ENCODE measurements around the gene SLC12A2. TPM values are rescaled to one million over a fixed set of nuclear protein-coding genes. Genes with fewer than 3 reads are reported as not detected.

SLC12A2 gene
- total and polyA plus RNA-seq, 7 donors, result 1.7 to 25.8 (median 11.7) TPM

DNA sequence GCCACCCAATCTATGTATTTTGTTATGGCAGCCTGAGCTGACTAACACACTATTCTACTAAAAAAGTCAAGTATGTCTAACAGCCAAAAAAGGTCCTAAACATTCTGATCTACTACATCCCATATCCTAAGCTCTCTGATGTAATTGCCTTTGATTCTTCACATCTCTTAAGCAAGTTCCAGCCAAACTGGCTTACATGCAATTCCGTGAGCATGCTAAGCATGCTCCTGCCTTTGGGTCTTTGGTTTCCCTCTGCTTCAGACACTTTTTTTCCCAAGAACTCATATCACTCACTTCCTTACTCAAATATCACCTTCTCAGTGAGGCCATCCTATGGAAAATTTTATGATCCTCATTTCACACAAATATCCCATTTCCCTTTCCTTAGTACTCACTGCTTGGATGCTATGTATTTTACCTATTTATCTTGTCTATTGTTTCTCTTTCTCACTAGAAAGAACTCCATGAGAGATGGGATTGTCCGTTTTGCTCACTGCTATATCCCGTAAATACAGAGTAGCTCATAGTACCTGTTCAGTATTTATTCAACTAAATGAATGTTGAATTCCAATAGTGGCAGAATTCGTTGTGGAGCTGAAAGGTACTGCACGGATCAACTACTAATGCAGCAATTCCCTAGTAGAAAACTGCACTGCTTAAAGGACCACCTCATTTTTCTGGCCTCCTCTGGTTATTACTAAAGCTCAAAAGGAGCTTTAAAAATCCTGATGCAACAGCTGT is 2.3 kb upstream of the SLC12A2 start:
- peak overlapping the region; percentile 89 for H3K4me3 ChIP-seq
- TF ChIP-seq, protein P1, sequence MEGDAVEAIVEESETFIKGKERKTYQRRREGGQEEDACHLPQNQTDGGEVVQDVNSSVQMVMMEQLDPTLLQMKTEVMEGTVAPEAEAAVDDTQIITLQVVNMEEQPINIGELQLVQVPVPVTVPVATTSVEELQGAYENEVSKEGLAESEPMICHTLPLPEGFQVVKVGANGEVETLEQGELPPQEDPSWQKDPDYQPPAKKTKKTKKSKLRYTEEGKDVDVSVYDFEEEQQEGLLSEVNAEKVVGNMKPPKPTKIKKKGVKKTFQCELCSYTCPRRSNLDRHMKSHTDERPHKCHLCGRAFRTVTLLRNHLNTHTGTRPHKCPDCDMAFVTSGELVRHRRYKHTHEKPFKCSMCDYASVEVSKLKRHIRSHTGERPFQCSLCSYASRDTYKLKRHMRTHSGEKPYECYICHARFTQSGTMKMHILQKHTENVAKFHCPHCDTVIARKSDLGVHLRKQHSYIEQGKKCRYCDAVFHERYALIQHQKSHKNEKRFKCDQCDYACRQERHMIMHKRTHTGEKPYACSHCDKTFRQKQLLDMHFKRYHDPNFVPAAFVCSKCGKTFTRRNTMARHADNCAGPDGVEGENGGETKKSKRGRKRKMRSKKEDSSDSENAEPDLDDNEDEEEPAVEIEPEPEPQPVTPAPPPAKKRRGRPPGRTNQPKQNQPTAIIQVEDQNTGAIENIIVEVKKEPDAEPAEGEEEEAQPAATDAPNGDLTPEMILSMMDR (IDR thresholded peaks at IDR 0.05), result peak; percentile 10
- no peaks in the 10 kb centered on the region for H3K27me3 ChIP-seq (ENCODE audit: insufficient read depth in 3 of 3, low read length in 2 of 3)
- no peak for ATAC-seq
- no peak for DNase-seq
- WGBS, 3 donors, result 50 to 70% (median 52%) methylated on average over 5 of the region's 5 CpGs
- peaks cover 0 to 6% of the 10 kb centered on the region in 2 donors for H3K36me3 ChIP-seq (ENCODE audit: insufficient read depth in 1 of 2, low read depth in 1 of 2)
- peak overlapping the region; percentile 96 for H3K27ac ChIP-seq
- peaks cover 24% of the 10 kb centered on the region for H3K4me1 ChIP-seq
- no peaks in the 10 kb centered on the region for H3K9me3 ChIP-seq
- intact Hi-C loops (cut with DNase I), result loop anchor here (5.0 to 10.0 kb wide), 4 partner anchors 116 to 524 kb away; no protein-coding TSS in a partner anchor

DNA sequence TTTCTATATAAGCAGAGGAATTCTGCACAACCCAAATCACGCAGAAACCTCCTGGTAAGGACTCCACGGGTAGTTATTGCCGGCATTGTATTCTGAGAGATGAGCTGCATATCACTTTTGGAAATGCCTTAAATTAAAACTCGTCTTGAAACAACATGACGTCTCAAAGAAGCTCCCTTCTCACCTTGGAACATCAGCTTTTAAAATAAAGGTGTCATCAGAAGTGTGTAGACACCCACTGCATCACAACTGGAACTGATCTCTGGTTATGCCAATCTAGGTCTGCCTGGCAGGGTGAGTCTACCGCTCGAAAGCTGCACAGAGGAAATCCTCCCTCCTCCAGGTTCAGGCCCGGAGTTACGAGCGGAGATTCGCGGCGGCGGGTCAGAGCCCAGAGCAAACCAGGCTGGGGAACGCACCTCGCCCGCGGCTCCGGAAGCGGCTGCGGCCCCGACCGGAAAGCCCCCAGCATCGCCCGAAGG is 974 bp upstream of the SLC12A2 start:
- Histone ChIP-seq H3K27ac (peak overlapping the region; percentile 96), H3K9me3 (no peaks in the 10 kb centered on the region), H3K4me3 (peak overlapping the region; percentile 89), H3K27me3 (ENCODE audit: insufficient read depth in 3 of 3, low read length in 2 of 3) (no peaks in the 10 kb centered on the region), H3K36me3 (ENCODE audit: insufficient read depth in 1 of 2, low read depth in 1 of 2) (no peaks in the 10 kb centered on the region), H3K4me1 (peaks cover 31% of the 10 kb centered on the region)
- DNase-seq (no peak), ATAC-seq (peak; percentile 40 to 55 (median 49))
- 0 to 1% (median 1%) methylated on average over 25 of the region's 25 CpGs for WGBS, 3 donors
- intact Hi-C loops (cut with DNase I), result loop anchor here (5.0 to 10.0 kb wide), 4 partner anchors 115 to 525 kb away; no protein-coding TSS in a partner anchor
- TF ChIP-seq, protein P1 (IDR thresholded peaks at IDR 0.05), result no peak

DNA sequence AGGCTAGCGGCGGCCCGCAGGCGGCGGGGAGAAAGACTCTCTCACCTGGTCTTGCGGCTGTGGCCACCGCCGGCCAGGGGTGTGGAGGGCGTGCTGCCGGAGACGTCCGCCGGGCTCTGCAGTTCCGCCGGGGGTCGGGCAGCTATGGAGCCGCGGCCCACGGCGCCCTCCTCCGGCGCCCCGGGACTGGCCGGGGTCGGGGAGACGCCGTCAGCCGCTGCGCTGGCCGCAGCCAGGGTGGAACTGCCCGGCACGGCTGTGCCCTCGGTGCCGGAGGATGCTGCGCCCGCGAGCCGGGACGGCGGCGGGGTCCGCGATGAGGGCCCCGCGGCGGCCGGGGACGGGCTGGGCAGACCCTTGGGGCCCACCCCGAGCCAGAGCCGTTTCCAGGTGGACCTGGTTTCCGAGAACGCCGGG is 253 bp downstream of the SLC12A2 start:
- H3K4me3 ChIP-seq, result peak overlapping the region; percentile 89
- TF ChIP-seq, protein P1 (IDR thresholded peaks at IDR 0.05), result peak; percentile 41
- H3K27ac ChIP-seq, result peak overlapping the region; percentile 96
- intact Hi-C loops (cut with DNase I), result loop anchor here (5.0 to 10.0 kb wide), 4 partner anchors 113 to 527 kb away; no protein-coding TSS in a partner anchor
- H3K27me3 ChIP-seq (ENCODE audit: insufficient read depth in 3 of 3, low read length in 2 of 3), result no peaks in the 10 kb centered on the region
- DNase-seq, result no peak
- no peaks in the 10 kb centered on the region for H3K9me3 ChIP-seq
- no peaks in the 10 kb centered on the region for H3K36me3 ChIP-seq (ENCODE audit: insufficient read depth in 1 of 2, low read depth in 1 of 2)
- 0 to 1% (median 1%) methylated on average over 11 to 53 of the region's 53 CpGs for WGBS, 3 donors
- H3K4me1 ChIP-seq, result peaks cover 28% of the 10 kb centered on the region
- peak; percentile 53 to 62 (median 60) for ATAC-seq

DNA sequence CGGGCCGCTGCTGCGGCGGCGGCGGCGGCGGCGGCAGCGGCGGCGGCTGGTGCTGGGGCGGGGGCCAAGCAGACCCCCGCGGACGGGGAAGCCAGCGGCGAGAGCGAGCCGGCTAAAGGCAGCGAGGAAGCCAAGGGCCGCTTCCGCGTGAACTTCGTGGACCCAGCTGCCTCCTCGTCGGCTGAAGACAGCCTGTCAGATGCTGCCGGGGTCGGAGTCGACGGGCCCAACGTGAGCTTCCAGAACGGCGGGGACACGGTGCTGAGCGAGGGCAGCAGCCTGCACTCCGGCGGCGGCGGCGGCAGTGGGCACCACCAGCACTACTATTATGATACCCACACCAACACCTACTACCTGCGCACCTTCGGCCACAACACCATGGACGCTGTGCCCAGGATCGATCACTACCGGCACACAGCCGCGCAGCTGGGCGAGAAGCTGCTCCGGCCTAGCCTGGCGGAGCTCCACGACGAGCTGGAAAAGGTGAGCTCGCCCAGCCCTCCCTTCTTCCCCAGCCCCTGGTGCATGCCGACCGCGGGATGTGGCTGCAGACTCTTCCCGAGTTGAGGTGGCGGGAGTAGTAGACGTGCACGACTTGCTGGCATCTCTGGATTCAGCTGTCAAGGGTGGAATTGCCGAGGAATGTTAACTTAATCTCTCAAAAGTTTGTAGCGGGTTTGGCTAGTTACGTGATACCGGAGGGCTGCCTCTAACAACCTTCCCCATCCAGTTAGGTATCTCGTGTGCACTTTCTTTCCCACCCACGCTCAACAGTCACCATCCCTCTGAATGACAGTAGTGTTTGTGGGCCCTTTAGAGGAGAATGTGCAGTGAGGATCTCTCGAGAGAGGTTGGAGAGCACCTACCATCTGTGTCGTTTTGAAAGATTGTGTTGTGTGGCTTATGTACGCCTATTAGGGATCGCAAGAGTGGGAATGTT is 932 bp downstream of the SLC12A2 start:
- Histone ChIP-seq H3K9me3 (no peaks in the 10 kb centered on the region), H3K36me3 (ENCODE audit: insufficient read depth in 1 of 2, low read depth in 1 of 2) (no peaks in the 10 kb centered on the region), H3K27ac (peak overlapping the region; percentile 96), H3K4me3 (peak overlapping the region; percentile 89), H3K27me3 (ENCODE audit: insufficient read depth in 3 of 3, low read length in 2 of 3) (no peaks in the 10 kb centered on the region), H3K4me1 (peaks cover 23% of the 10 kb centered on the region)
- intact Hi-C loops (cut with DNase I), result loop anchor here (5.0 to 10.0 kb wide), 4 partner anchors 113 to 527 kb away; no protein-coding TSS in a partner anchor
- ATAC-seq (no peak), DNase-seq (peak; percentile 44 to 70)
- WGBS, 3 donors, result 0 to 1% (median 0%) methylated on average over 64 to 71 of the region's 71 CpGs
- TF ChIP-seq, protein P1 (IDR thresholded peaks at IDR 0.05), result no peak
